NCI-H1694 treated with DMSO at 0.1 percent for 48 hours (cell line): Measurements from ENCODE around the gene SKAP1.

ENCODE experiments used
- DNase-seq: peaks from one replicate; lab custom pipeline; 2025; lab: John Stamatoyannopoulos, UW

The SKAP1 gene

DNA sequence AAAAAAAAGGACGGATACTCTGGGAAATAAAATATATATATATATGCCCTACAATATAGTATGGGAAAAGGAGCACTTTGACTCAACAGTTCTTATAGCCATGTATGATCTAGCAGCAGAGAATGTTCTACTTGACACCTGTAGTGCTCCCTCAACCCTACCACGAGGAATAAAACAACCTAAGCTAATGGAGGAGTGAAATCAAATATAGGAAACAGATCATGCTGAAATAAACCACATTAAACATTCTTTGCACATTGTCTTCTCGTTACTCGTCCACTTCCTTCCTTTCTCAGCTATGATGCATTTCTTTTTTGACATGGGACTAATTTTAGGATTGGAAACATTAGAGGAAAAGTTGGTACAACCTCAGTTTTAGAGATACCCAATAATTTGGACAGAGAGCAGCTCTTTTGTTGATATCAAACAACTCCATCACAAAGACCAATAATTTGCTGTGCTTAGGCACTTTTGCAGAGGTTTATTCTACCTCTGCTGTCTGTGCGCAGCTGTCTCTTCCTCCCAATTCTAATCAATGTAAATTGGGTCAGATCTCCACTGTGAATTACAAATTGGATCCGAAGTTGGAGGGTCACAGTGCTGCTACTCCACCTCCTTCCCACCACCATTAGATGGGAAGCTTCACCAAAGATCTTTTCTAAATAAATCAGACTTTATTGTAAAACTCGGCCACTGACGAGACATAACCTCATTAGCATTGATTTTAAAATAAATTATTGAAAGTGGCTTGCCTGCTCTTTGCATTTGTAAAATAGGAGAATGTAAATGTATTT lies 256.6 kb downstream of the SKAP1 start:
- DNase-seq, result no peak

- DNase-seq, result no peak
These were observed 260.1 kb downstream of the SKAP1 start for GRCh38 chr17:48169926-48170325.

- peak; percentile 10 for DNase-seq
These were observed 266.2 kb downstream of the SKAP1 start for GRCh38 chr17:48163809-48164208.

DNA sequence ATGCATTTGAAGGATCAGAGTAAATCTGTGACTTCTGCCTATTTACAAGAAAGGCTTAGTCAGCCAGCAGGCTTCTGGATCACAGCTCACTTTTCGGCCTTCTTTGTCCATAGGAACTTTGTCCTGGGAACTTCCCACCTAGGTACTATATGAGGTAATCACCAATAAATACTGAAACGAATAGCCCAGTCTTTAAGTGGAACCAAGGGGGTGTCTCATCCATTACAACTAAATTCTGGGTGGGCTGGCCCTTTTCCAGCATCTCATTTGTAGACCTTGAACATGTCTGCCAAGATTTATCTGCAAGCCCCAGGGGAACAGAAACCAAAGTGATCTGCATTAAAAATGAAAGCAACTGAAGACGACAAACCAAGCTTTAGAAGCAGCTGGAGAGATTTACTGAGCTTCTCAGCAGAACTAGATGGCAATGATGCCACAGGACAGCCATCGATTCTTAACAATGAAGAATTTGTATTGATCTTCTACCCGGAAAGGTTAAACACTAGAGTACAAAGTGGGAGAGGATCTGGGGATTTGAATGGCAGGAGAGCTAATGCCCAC lies 267.0 kb downstream of the SKAP1 start:
- no peak for DNase-seq

DNA sequence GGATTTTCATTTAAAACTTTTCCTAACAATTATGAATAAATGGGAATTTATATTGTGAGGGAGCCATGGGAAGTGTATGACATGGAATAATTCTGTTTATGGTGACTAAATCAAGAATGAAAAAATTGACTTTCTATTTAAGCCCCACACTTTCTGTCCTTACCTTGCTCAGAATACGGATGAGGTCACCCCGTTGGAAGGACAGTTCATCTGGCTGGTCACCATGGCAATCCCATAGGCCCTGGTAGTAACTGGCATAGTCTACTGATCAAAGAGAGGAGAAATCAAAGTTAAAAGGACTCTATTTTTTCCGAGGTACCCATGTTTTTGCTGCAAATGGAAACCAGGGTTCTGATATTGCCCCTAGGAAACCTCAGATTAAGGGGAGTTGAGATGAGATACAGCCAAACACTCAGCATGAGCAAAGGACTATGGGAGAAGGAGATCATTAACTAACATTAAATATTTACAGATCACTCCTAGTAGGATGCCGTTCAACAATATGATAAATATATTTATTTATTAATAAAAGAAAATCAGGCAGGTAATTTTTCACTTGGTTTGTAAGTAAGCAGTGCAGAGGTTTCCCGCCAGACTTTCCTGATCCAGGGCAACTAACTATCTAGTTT lies 267.6 kb downstream of the SKAP1 start:
- no peak for DNase-seq

GRCh38 chr17:48161127-48161905 lies 268.7 kb downstream of the SKAP1 start:
- DNase-seq, result no peak

GRCh38 chr17:48160177-48161081 lies 269.6 kb downstream of the SKAP1 start:
- no peak for DNase-seq

GRCh38 chr17:48159232-48159631 lies 270.8 kb downstream of the SKAP1 start:
- DNase-seq, result no peak

GRCh38 chr17:48155889-48156611 lies 274.0 kb downstream of the SKAP1 start:
- peak; percentile 67 for DNase-seq

- DNase-seq, result peak; percentile 59
These were observed 276.2 kb downstream of the SKAP1 start for GRCh38 chr17:48153691-48154358.

- no peak for DNase-seq
These were observed 277.7 kb downstream of the SKAP1 start for GRCh38 chr17:48152289-48152688.

DNA sequence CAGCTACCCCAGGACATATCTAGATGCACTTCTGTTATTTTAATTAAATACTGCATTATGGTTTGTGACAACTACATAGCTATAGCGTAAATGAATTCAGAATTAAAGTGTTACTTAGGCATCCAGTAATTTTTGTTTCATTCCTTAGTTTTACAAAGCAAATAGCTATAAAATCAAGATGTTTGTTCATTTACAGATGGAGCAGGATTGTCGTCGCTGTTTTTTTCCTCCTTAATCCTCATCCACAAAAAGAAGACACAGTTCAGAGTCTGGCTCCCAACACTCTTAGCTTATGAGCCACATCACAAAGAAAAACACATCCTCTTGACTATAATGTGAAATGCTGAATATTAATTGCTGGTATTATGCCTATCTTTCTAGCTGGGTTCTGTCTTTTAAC lies 278.8 kb downstream of the SKAP1 start:
- no peak for DNase-seq

DNA sequence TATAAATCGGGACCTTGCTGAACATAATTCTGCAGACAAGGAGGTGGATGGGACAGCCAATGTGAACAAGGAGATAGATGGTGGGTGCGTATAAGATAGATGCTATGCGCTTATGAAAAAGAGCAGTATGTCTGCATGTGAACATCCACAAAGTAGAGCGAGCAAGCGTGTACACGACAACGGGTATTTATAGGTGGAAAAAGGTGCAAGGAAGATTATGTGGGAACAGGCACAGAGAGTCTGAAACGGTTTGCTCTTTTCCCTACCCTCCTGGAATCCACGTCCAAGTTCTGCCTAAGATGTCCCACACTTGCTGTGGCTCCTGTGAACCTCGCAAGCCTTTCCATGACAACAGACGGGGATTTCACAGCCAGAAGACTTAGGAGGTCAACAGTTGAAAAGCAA lies 279.4 kb downstream of the SKAP1 start:
- DNase-seq, result no peak

DNA sequence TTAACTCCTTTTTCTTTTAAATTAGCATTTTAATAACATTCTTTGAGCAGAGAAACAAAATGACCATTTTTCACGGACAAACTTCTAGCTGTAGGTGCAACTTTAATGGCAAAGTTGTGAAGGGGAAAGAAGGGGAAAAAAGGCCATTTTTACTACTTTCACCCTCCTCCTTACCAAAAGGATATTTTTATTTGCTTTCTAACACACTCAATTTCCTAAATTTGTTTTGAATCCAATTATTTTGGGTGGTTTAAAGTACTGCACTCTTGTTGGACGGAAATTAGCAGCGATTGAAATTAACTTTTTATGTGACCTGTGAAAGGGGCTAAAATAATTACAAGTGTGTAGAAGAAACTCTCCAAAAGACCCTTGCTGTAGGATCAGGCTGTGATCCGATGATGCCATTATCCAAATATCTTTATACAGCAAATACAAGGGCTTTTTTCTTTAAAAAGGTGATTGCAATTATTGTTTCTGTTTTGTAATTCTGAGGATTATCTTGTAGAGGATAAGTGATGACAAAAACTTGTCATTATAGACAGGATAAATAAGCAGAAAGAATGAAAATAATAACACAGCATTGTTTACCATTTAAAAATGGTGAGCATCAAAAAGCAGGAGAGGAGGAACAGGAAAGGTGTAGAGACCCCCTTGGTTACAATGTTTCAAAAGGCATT lies 280.1 kb downstream of the SKAP1 start:
- DNase-seq, result no peak

GRCh38 chr17:48148854-48149786 lies 280.9 kb downstream of the SKAP1 start:
- DNase-seq, result no peak

DNA sequence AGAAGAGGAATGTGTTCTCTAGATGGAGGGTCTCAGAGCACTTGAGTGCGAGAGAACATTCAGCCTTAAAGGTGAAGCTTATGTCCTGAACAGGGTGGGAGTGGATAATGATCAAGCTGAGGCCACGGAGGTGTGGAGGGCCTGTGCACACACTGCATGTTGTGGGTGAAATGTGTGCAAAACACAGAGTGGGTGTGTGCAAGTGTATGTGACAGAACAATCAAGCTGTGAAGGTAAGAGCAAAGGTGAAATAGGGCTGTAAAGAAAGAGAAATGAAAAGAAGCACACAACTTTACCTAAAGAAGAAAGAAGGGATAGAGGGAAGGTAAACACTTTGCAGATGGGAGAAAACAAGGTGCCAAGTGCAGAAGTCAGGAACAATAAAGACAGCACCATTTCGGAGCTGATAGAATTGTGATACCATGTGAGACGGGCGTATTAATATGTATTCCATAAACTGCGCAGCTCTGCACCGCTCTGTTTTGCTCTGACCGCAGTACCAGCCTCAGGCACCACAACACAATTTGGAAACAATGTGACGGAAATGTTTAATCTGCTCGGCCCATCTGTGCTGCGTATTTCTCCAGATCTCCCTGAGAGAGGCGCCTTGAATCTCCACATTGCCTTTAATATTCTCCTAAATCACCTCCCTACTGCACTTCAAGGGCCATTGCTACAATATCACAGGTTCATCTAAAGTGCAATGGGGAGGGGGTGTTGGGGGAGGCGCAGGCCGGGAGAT lies 281.8 kb downstream of the SKAP1 start:
- DNase-seq, result peak; percentile 28

DNA sequence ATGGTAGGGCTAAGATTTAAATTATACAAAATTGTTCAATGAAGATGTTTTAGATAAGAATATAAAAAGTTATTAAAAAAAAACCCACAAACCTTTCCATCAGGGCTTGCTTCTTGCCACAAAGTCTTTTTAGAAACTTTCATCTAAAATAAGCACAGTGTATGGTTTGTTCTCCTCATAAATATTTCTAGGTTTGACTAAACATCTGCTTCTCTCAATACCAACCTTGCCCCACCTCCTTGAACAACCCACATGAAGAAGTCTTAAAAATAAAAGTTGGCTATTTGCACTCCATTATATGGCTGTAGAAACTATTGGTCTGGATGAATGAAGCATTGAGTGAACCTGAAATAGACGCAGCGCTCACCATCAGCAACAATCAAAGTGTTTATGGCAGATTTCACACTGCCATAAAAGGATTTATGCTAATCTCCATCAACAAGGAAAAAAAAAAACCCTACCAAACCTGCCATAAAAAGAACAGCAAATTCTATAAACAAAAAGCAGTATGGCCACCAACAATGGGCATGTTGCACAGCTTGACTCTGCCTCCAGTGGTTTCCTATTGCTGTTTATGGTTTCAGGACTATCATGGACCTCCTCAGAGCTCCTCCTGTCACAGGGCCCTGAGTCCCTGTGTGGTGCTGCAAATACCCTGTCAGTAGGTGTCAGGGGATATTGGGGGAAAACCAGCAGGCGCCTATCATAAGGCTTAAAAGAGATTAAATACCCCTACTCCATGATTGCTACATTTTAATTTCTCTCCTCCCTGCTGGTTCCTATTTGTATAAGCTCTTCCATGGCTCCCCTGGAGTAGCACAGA lies 284.8 kb downstream of the SKAP1 start:
- no peak for DNase-seq
